Uterus (tissue), 4 donors: ENCODE results near the gene UFSP1. TPM values are rescaled to one million over a fixed set of nuclear protein-coding genes. Genes with fewer than 3 reads are reported as not detected.
"Not testable (repeated sequence)": the region's sequence is repeated elsewhere in the genome, so short reads cannot be mapped to it uniquely, and the experiment has no call there.

Source experiments
- DNase-seq, 2 donors: peaks; one replicate each; pipeline ENCODE4 v3.0.0-alpha.2; 2019 to 2020
- H3K27ac ChIP-seq, 2 donors: fragments of 200-600 bp; sonication (generic); 1 replicate in 1 of 2; 2 replicates in 1 of 2; pipeline ENCODE4 v1.5.1; 2016 to 2018
- H3K27me3 ChIP-seq, 2 donors: fragments of 200-600 bp; sonication (generic); one replicate each; pipeline ENCODE4 v1.5.1; 2018 to 2019; ENCODE audit warnings: control low read depth in 1 of 2
- H3K36me3 ChIP-seq, 2 donors: fragments of 200-600 bp; sonication (generic); one replicate each; pipeline ENCODE4 v1.5.1; 2019; ENCODE audit warnings: control low read depth in 1 of 2
- H3K4me1 ChIP-seq, 2 donors: fragments of 200-600 bp; sonication (generic); one replicate each; pipeline ENCODE4 v1.5.1; 2018 to 2019; ENCODE audit warnings: control low read depth in 1 of 2
- H3K4me3 ChIP-seq, 2 donors: fragments of 200-600 bp; sonication (generic); 1 replicate in 1 of 2; 2 replicates in 1 of 2; pipeline ENCODE4 v1.5.1; 2018 to 2019; ENCODE audit warnings: mild to moderate bottlenecking in 1 of 2
- H3K9me3 ChIP-seq, 2 donors: fragments of 200-600 bp; sonication (generic); one replicate each; pipeline ENCODE4 v1.5.1; 2019; ENCODE audit warnings: control low read depth in 1 of 2
- CTCF ChIP-seq, 4 experiments: fragments of 200-600 bp in 2 of 4; fragments of 450-650 bp in 2 of 4; sonication (generic) in 2 of 4; IDR thresholded peaks; one replicate each; pipeline ENCODE4 v1.5.1; 2016 to 2019; ENCODE audit warnings: antibody characterized with exemption in 4 of 4, mild to moderate bottlenecking in 2 of 4, moderate library complexity in 1 of 4
- POLR2A ChIP-seq, 2 donors: fragments of 450-650 bp; IDR thresholded peaks; one replicate each; pipeline ENCODE4 v1.6.1; 2016; ENCODE audit warnings: antibody characterized with exemption in 2 of 2, mild to moderate bottlenecking in 1 of 2, moderate library complexity in 1 of 2
- intact Hi-C: fragments of 100-400 bp; cut with DNase I; formaldehyde crosslinking; loops from one replicate; pipeline ENCODE4 v1.15.1; 2023; ENCODE audit warnings: low total_unique reads
- total RNA-seq, 4 donors: library from RNA; depleted of rRNA in 3 of 4; stranded (reverse); fragments of >200 nt in 3 of 4; gene quantifications; one replicate each; pipeline versions ENCODE4 v1.1.0 to v1.2.4, GENCODE V29; 2014 to 2023
- donor health status: DM: yes; HTN: yes; CAD: no.

UFSP1 gene
- total RNA-seq, 4 donors from 2014 or later, result 4.8 to 9.7 (median 5.0) TPM; not detected in 1

- no peaks in the 10 kb centered on the region for H3K27me3 ChIP-seq
These were observed 32.6 kb downstream of the UFSP1 start for GRCh38 chr7:100856871-100857282.

GRCh38 chr7:100855515-100855914 lies 34.0 kb downstream of the UFSP1 start:
- H3K9me3 ChIP-seq, result no peaks in the 10 kb centered on the region
- intact Hi-C loops, result no loop called here
- H3K27ac ChIP-seq, result no peak overlapping the region
- H3K4me3 ChIP-seq, result no peak overlapping the region
- H3K27me3 ChIP-seq, result no peaks in the 10 kb centered on the region
- no peak for TF ChIP-seq CTCF (IDR thresholded peaks at IDR 0.05)
- TF ChIP-seq POLR2A (IDR thresholded peaks at IDR 0.05), result no peak
- H3K36me3 ChIP-seq, result no peaks in the 10 kb centered on the region
- no peak for DNase-seq
- H3K4me1 ChIP-seq, result no peaks in the 10 kb centered on the region

More at GRCh38 chr7:100856871-100857282, 32.6 kb downstream of the UFSP1 start:
- intact Hi-C loops, result no loop called here
- no peaks in the 10 kb centered on the region for H3K36me3 ChIP-seq
- no peak for DNase-seq
- no peaks in the 10 kb centered on the region for H3K9me3 ChIP-seq
- H3K27ac ChIP-seq, result no peak overlapping the region
- no peak overlapping the region for H3K4me3 ChIP-seq
- H3K4me1 ChIP-seq, result no peaks in the 10 kb centered on the region
- TF ChIP-seq POLR2A (IDR thresholded peaks at IDR 0.05), result no peak
- TF ChIP-seq CTCF (IDR thresholded peaks at IDR 0.05), result no peak

GRCh38 chr7:100854899-100855298 lies 34.6 kb downstream of the UFSP1 start:
- not testable (repeated sequence) for H3K27ac ChIP-seq, H3K27me3 ChIP-seq, H3K9me3 ChIP-seq, DNase-seq, H3K4me3 ChIP-seq, H3K36me3 ChIP-seq, H3K4me1 ChIP-seq
- intact Hi-C loops, result loop anchor here (5.0 kb wide), 1 partner anchor 133 kb away; the partner anchor contains the start of gene EPO

GRCh38 chr7:100854146-100854895 lies 35.2 kb downstream of the UFSP1 start:
- no peak for DNase-seq
- H3K4me3 ChIP-seq, result no peak overlapping the region
- no peak overlapping the region for H3K27ac ChIP-seq
- no peak for TF ChIP-seq CTCF (IDR thresholded peaks at IDR 0.05)
- no peak for TF ChIP-seq POLR2A (IDR thresholded peaks at IDR 0.05)
- H3K4me1 ChIP-seq, result no peaks in the 10 kb centered on the region
- H3K9me3 ChIP-seq, result no peaks in the 10 kb centered on the region
- no peaks in the 10 kb centered on the region for H3K36me3 ChIP-seq
- H3K27me3 ChIP-seq, result no peaks in the 10 kb centered on the region
- intact Hi-C loops, result loop anchor here (5.0 kb wide), 1 partner anchor 132 kb away; the partner anchor contains the start of gene EPO

GRCh38 chr7:100852048-100852872 lies 37.3 kb downstream of the UFSP1 start, which contains the start of gene SLC12A9:
TSS of gene SLC12A9 (plus strand) at chr7:100852713. CDS start at chr7:100854198, 1,485 bp downstream.
- intact Hi-C loops, result loop anchor here (5.0 kb wide), 1 partner anchor 130 kb away; the partner anchor contains the start of gene EPO
- Histone ChIP-seq H3K27me3 (no peaks in the 10 kb centered on the region), H3K36me3 (no peaks in the 10 kb centered on the region), H3K9me3 (no peaks in the 10 kb centered on the region), H3K4me1 (no peaks in the 10 kb centered on the region), H3K4me3 (peak within 1 kb of the TSS; percentile 62 to 66), H3K27ac (peak within 1 kb of the TSS; percentile 43 to 78)
- peak; percentile 88 to 91 for DNase-seq
- peak; percentile 29 to 38 for TF ChIP-seq POLR2A (IDR thresholded peaks at IDR 0.05)
- peak; percentile 90 to 97 (median 96) for TF ChIP-seq CTCF (IDR thresholded peaks at IDR 0.05)
